HL-60 (cell line): ENCODE results near the gene OR1K1.

Experiments
- CTCF ChIP-seq: IDR thresholded peaks from one replicate; pipeline ENCODE4 v1.5.1; 2011; ENCODE audit warnings: low read length, control low read depth, inconsistent platforms; ENCODE audit not compliant: insufficient read depth
- POLR2AphosphoS5 ChIP-seq: IDR thresholded peaks from 2 replicates; pipeline ENCODE4 v1.6.1; 2012; ENCODE audit warnings: low read depth

GRCh38 chr9:122786338-122786737 is 13.6 kb upstream of the OR1K1 start:
- TF ChIP-seq CTCF (no peak), POLR2AphosphoS5 (no peak)
